Ishikawa (cell line): ENCODE results near the gene STOML1.
A peak's percentile ranks its signal among the peaks of the same experiment; 100 is the strongest.

Experiments used
- CEBPB ChIP-seq: IDR thresholded peaks from 2 replicates; pipeline ENCODE4 v1.6.1; 2012
- CREB1 ChIP-seq: IDR thresholded peaks from 2 replicates; pipeline ENCODE4 v1.6.1; 2012; ENCODE audit warnings: low read depth
- EGR1 ChIP-seq: IDR thresholded peaks from 2 replicates; pipeline ENCODE4 v1.6.1; 2012
- EP300 ChIP-seq: IDR thresholded peaks from 2 replicates; pipeline ENCODE4 v1.6.1; 2012; ENCODE audit warnings: borderline replicate concordance
- FOXM1 ChIP-seq: IDR thresholded peaks from 2 replicates; pipeline ENCODE4 v1.6.1; 2012; ENCODE audit warnings: low read depth, borderline replicate concordance
- RAD21 ChIP-seq: IDR thresholded peaks from 2 replicates; pipeline ENCODE4 v1.6.1; 2012; ENCODE audit warnings: low read depth
- TCF12 ChIP-seq: IDR thresholded peaks from 2 replicates; pipeline ENCODE4 v1.6.1; 2012; ENCODE audit warnings: low read depth
- TEAD4 ChIP-seq: IDR thresholded peaks from 2 replicates; pipeline ENCODE4 v1.6.1; 2012
- USF1 ChIP-seq: IDR thresholded peaks from 2 replicates; pipeline ENCODE4 v1.6.1; 2012
- YY1 ChIP-seq: IDR thresholded peaks from 2 replicates; pipeline ENCODE4 v1.6.1; 2012; ENCODE audit warnings: low read depth
- ZBTB7A ChIP-seq: IDR thresholded peaks from 2 replicates; pipeline ENCODE4 v1.6.1; 2012; ENCODE audit warnings: low read depth
- TF ChIP-seq, protein P1 (sequence below): IDR thresholded peaks from 2 replicates; pipeline ENCODE4 v1.6.1; 2012
- TF ChIP-seq, protein P2 (sequence below): IDR thresholded peaks from 2 replicates; pipeline ENCODE4 v1.6.1; 2012; ENCODE audit warnings: low read depth, mild to moderate bottlenecking

- TF ChIP-seq EP300 (peak; percentile 13; the same call in 1 of the 2 replicates), RAD21 (peak; percentile 21; the same call in 1 of the 2 replicates), FOXM1 (no peak), YY1 (no peak), CREB1 (no peak), EGR1 (no peak), USF1 (0 out of 2 replicates have a peak, but pooled peaks have one; percentile 18), CEBPB (no peak), ZBTB7A (no peak), TEAD4 (no peak), TCF12 (peak; percentile 64; the same call in 1 of the 2 replicates)
- TF ChIP-seq, protein P1, sequence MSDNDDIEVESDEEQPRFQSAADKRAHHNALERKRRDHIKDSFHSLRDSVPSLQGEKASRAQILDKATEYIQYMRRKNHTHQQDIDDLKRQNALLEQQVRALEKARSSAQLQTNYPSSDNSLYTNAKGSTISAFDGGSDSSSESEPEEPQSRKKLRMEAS = peak; percentile 75
- TF ChIP-seq, protein P2, sequence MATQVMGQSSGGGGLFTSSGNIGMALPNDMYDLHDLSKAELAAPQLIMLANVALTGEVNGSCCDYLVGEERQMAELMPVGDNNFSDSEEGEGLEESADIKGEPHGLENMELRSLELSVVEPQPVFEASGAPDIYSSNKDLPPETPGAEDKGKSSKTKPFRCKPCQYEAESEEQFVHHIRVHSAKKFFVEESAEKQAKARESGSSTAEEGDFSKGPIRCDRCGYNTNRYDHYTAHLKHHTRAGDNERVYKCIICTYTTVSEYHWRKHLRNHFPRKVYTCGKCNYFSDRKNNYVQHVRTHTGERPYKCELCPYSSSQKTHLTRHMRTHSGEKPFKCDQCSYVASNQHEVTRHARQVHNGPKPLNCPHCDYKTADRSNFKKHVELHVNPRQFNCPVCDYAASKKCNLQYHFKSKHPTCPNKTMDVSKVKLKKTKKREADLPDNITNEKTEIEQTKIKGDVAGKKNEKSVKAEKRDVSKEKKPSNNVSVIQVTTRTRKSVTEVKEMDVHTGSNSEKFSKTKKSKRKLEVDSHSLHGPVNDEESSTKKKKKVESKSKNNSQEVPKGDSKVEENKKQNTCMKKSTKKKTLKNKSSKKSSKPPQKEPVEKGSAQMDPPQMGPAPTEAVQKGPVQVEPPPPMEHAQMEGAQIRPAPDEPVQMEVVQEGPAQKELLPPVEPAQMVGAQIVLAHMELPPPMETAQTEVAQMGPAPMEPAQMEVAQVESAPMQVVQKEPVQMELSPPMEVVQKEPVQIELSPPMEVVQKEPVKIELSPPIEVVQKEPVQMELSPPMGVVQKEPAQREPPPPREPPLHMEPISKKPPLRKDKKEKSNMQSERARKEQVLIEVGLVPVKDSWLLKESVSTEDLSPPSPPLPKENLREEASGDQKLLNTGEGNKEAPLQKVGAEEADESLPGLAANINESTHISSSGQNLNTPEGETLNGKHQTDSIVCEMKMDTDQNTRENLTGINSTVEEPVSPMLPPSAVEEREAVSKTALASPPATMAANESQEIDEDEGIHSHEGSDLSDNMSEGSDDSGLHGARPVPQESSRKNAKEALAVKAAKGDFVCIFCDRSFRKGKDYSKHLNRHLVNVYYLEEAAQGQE = no peak
These were observed at the start of gene STOML1 for GRCh38 chr15:73991726-73992593.
